NCI-H526 (cell line): ENCODE results near the gene NOTCH2.

Experiments
- DNase-seq, 2 experiments: peaks; one replicate each; lab custom pipeline; 2025; lab: John Stamatoyannopoulos, UW

NOTCH2 gene

DNA sequence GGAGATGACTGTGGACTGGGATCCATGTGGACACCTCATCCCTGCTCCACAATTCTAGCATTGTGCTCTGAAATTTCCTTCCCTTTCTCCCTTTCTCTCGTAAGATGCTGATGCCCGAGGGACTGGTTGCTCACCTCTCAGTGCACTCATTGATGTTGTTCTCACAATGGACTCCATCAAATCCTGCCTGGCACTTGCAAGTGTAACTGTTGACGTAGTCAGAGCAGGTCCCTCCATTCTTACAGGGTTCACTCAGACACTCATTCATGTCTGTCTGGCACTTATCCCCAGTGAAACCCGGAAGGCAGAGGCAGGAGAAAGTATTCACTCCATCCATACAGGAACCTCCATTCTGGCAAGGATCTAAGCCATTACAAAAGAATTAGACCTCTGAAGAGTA lies 128.1 kb downstream of the NOTCH2 start:
- no peak for DNase-seq

DNA sequence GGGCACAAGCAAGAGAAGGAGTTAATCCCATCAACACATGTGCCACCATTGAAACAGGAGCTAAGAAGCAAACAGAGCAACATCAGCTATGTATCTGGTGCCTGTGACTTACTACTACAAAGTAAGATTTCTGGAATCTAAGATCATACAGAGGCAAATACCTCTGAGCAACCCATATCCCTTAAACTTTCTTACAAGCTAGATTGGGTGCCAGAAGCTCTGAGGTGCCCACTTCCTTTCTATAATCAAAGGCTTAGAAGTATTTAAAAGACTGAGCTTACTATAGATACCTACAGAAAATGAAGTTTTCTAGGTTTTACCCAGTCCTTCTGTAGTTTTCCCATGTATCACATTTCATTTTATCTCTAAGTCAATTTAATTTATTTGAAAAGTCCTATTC lies 128.8 kb downstream of the NOTCH2 start:
- DNase-seq: no peak

DNA sequence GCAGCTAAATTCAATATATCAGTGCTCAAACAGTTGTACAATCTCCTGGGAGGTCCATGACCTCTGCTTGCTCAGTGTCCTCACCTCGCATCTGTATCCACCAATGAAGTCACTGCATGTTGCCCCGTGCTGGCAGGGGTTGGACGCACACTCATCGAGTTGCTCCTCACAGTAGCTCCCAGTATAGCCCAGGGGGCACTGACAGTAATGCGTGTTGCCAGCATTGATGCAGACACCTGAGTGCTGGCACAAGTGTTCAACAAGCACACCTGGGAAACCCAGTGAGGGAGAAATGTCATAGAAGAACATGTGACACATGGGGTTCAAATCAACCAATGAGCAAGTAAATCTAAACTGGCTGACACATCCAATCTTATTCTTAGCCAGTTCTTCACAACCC lies 132.3 kb downstream of the NOTCH2 start:
- DNase-seq: no peak

DNA sequence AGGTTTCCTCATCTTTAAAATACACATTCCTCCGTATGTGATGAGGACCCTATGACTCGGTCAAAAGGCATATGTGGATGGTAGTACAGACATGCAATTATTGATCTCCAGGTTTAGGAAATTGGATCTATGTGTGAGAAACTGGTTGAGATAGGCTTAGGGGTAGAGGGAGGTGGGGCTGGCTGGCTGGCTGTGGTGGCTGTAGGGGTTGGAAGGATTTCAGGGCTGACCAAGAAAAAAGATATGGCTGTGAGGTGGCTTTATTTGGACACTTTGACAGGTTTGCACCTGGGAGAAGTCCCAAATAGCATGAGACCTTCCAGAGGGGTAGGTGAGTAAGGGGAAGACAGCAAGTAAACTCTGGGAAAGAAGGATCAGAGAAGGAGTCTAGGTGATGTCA lies 133.5 kb downstream of the NOTCH2 start:
- DNase-seq: no peak

DNA sequence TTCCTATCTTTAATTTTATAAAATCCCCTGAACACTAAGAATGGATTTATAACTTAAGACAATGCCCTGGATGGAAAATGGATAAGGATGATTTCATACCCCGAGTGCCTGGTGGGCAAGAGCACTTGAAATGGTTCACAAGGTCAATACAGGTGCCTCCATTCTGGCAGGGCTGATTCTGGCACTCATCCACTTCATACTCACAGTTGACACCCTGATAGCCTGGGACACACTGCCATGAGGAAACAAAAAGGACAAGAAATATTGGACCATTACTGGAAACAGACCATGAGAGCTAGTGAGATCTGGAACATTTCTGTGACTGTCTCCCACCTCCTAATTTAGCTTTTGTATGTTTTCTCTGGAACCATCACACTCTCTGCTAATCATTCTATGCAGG lies 134.1 kb downstream of the NOTCH2 start:
- DNase-seq: no peak

DNA sequence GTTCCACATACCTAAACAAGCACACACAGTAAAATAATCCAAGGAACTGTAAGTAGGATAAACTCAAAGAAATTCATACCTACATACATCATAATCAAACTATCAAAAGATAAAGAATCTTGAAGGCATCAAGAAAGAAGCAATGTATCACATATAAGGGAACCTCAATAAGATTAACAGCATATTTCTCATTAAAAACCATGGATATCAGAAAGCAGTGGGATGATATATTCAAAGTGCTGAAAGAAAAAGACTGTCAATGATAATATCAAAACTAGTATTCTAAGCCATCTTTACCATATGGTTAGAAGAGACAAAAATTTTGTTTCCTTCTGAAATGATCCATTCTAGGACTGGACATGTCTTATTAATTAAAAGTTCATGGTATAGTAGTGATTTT lies 136.1 kb downstream of the NOTCH2 start:
- DNase-seq: no peak

DNA sequence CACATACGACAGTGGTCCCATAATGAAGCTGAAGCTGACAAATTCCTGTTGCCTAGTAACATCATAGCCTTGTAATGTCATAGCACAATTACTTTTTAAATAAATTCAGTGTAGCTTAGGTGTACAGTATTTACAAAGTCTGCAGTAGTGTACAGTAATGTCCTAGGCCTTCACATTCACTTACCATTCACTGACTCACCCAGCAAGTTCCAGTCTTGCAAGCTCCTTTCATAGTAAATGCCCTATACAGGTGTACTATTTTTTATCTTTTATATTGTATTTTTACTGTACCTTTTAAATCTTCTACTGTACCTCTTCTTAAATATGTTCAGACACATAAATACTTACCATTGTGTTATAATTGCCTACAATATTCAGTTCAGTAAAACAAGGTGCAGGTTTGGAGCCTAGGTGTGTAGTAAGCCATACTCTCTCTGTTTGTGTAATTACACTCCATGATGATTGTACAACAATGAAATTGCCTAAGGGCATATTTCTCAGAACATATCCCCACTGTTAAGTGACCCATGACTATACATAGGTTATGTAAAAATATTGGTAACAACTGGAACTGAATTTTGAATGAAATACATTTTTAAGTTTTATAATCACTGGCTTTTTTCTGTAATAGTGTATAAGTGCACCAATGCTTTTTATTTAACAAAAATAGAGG lies 139.7 kb downstream of the NOTCH2 start:
- peak in 1 of 2 experiments; percentile 10 for DNase-seq

DNA sequence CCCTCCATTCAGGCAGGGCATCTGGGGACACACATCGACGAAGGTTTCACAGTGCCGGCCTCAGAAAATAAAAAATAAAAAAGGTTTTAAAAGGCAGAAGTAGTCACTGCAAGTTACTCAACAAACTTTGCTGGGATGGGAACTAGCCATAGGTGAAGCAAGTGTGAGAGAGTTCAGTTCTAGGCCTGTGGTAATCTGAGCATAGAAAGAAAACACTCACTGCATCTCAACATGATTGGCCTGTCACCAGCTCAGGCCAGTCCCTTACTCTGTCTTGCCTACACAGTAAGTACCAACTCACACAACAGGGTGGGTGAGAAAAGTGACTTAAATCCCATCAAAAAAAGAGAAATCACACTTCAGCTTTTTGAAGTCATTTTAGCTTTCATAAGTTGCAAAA lies 142.9 kb downstream of the NOTCH2 start:
- no peak for DNase-seq

DNA sequence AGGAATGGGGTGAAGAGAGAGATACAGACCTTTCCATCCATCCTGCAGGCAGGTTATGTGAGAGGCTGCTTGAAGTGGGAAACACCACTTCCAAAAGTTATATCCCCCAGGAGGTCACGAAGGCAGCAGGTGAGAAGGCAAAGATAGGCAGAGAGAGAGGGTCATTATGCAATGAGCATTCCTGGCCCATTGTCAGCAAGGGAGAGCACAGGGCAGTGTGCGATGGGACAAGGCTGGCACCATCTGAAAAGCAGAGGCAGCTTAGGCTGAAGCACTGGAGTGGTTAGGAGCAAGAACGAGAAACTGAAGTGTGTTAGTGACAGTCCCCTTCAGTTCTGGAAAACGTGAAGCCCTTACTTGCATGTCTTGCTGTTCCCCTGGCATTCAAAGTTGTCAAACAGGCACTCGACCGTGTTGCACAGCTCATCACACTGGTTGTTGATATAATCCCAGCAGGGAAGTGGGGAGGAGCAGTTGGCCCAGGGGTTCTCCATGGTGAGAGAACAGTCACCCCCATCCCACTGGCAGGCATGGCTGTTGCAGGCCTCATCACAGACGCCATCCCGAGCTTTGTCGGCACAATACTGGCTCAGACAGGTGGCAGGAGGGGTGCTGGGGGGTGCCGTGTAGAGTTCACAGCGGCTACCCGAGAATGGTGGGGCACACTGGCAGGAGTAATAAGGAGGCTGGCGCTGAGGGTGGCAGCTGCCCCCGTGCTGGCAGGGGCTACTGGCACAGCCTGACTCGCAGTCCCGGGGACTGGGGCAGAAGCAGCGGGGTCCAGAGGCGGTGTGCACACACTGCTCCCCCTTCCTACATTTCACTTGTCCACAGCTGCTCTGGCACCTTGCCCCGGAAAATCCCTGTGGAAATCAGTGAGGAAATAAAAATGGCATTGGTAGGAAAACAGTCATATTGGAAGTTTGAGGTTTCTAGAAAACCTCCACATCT lies 144.2 kb downstream of the NOTCH2 start:
- DNase-seq: no peak

DNA sequence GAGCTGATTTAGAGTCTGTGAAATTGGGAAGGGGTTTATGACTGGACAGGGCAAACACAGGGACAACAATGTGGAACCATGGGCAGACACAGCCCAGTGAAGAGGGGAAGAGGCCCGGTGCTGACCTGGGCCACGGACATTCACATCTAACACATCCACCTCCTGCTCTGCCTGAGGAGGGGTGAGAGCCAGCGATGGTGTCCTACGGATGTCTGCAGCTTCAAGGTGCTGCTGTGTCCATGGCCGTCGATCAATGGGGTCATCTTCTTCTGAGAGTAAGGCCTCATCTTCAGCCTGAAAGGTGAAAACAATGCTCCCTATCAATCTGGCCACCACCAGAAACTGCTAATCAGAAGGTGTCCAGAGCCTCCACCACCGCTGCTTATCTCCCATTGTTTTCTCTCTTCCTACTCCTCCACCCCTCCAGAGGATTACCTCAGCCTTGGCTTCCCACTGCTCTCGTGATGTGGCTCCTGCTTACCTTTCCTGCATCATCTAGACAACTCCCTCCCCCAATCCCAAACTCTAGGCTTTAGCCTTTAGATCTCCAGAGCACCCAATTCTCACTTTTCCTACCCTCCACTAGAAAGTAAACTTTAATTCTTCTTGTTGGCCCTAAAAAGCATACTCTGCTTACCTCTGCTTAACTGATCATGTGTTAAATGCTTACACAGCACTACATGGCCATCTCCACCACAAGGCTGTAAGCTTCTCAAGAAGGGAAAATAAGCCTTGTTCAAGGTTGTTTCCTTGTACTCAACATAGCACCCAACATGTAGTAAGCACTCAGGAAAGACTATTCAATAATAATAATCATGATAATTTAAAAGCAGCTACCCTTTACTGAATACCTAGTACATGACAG lies 149.1 kb downstream of the NOTCH2 start:
- no peak for DNase-seq

DNA sequence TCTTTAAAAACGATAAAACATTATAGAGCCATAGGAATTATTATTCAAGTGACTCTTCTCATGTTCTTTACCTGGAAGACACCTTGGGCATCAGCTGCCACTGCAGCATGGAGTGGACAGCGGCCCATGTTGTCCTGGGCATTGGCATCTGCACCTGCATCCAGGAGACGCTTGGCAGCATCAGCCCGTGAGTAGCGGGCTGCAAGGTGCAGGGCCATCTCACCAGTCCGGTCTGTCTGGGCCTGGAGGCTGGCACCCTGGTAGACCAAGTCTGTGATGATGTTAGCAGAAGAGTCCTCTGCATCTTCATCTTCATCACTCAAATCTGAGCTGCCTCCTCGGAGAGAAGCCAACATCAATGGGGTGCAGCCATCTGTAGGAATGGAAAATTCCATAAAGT lies 150.2 kb downstream of the NOTCH2 start:
- DNase-seq: no peak

DNA sequence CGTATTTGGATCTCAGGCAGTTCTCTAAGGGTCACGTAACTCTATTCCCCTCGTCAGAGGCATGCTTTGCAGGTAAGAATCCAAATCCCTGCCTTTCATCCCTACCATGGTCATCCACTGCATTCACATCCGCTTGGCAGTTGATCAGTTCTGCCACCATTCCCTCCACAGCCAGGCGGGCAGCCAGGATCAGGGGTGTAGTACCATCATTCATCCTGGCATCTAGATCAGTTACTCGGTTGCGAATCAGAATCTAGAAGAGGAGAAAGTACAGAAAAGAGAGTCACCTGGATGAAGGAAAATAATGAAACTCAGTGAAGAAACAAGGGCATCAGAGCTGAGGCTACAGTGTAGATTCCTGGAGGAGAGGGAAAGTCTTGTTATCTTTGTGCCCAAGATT lies 151.2 kb downstream of the NOTCH2 start:
- DNase-seq: no peak

DNA sequence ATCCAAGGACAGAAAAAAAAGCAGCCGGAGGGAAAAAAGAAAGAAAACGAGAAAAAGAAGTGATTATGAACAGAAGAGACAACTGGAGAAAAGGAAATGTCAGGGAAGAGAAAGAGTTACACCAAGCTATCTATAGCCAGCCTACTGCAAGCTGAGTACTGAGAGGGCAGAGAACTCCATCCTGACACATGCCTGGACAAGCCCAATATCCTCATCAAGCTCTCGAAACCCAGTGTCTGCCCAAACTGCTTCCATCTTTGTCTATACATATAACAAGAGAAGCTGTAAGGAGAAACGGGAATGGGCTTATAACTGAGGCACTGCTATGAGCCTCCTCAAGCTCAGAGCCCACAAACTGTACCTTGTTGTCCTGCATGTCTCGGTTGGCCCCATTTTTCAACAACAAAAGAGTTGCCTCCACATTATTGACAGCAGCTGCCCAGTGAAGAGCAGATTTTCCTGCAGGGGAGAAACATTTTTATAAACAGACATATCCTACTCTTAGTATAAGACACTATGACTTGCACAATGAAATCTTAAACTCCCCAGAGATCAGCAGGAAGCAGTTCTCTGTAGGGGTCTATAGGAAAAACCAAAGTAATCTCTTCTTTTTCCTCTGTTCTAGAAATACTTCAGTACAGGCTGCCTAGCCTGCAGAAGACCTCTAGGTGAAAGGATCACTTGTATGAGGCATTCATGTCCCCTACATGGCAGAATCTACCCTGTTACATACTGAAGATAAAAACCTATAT lies 152.0 kb downstream of the NOTCH2 start:
- no peak for DNase-seq

DNA sequence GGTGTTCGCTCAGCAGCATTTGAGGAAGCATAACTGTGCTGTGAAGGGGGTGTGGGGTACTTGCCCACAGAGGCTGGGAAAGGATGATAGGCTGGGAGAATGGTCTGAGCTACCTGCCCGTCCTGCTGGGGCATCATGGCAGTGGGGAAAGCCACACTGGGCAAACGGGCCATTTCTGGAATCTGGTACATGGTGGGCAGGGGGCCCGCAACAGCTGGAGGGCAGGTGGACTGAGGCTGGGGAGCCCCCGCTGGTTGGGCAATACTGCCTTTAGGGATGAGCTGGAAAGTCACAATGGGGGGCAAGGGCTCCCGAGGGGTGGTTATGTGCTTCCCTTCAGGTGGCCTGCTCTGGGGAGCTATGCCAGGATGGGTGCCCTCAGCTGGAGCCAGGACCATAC lies 153.9 kb downstream of the NOTCH2 start:
- no peak for DNase-seq

DNA sequence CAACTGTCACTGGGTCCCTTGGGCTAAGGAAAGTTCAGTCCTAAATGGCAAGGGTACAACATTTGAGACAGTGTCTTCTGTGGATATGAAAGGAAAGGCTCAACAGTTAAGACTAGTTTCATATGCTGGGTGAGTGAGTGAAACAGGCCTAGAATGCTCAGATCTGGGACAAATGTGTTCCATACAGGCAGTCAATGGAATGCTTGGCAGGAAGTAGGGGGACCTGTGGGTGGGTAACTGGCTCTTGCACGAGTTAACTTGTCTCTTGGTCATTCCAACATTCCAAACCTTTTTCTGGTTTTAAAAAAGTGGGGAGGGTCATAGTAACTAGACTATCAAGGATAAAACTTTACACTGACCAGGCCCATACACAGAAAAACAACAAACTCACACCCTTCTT lies 155.4 kb downstream of the NOTCH2 start:
- DNase-seq: no peak

DNA sequence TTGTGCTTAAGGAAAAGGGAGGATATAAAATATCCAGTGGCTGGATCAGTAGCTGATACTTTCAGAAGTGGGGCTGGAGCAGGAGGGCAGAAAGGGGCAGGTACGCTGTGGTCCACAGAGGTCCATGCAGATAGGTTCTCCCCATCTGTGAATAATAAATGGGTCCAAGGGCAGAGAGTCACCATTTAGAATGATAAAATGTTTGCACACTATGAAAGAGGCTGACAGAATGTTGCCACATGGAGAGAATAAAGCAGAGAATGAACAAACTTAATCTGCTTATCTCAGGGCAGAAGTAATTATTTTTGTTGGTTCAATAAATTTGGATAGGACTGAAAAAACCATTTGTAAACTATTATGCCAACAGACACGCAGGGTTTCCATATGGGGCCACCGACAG lies 156.5 kb downstream of the NOTCH2 start:
- no peak for DNase-seq

DNA sequence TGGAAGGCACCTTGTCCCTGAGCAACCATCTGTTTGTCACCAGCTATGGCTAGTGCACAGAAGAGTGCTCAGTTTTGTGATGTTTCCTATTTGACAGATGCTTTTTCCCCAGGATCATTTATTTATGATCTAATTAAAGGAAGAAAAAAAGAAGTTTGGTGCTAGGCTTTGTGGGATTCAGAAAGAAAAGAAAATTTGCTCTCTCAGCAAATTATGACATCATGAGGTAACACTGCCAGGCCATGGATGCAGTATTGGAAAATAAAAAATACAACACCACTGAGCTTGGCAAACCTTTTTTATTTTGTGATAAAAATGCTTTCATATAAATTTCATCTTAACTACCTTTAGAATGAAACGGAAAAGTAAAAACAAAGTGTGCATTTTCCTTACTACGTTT lies 157.7 kb downstream of the NOTCH2 start:
- no peak for DNase-seq

DNA sequence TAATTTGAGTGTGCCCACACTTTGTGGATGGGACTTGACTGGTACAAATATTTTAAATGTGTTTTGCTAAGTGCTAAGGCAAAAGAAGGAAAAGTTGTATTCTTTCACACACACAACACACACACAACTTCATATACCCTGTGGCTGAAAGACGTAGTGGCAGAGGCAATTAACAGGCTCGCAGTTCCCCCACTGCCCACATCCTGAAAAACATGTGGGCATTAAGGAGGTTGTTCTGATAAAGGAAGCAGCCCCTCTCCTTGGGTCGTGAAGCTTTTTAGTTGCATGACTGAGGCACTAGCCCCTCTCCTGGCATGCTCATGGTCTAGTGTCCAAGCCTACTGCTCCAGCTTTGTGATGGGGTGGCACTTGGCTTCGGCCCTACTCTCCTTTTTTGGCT lies 158.8 kb downstream of the NOTCH2 start:
- no peak for DNase-seq

DNA sequence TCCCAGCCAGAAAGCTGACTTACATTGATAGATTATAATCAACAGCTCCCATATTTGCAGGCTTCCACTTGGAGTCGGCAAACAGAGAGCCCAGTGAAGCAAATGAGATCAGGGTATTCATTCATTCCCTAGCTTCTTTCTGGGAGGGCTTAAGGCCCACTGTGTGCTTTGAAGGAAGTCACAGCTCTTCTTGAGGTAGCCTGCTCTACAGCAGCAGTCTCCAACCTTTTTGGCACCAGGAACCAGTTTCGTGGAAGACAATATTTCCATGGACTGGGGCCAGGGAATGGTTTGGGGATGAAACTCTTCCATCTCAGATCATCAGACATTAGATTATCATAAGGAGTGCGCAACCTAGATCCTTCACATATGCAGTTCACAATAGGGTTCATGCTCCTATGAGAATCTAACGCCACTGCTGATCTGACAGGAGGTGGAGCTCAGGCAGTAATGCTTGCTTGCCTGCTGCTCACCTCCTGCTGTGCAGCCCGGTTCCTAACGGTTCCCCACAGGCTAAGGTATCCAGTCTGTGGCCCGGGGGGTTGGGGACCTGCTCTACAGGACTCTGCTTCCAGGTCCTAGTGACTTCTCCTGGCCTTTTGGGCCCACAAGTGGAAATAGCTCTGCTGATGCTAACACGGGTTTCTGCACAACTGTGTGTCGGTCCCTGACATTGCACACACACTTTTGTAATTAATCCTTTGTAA lies 159.4 kb downstream of the NOTCH2 start:
- DNase-seq: no peak

DNA sequence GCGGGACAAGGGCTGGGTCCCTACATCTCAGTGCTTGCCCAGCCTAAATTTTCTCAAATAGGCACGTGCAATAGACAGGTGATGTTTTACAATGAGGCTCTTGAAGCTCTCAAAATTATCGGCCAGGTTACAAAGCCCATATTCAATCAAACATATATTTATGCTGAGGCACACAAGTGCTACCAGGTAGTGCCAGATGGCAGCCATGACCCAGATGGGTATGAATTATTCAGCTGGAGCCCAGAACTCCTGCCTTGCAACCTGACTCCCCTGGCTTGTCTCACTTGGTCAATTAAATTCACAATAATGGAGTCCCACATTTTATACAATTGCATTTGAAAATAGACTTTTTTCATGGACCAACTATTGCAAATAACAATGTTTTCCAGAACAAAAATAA lies 160.8 kb downstream of the NOTCH2 start:
- DNase-seq: no peak
